H1 (cell line): Measurements from ENCODE around the gene TMC6. TPM values are rescaled to one million over a fixed set of nuclear protein-coding genes. Genes with fewer than 3 reads are reported as not detected.

Experiments used
- CTCF ChIA-PET: fragments of 300-600 bp; sonication (Branson Sonifier 250); formaldehyde crosslinking; loops from one replicate; lab custom pipeline; 2021; ENCODE audit not compliant: partially characterized antibody; lab: Charles Lee
- POLR2A ChIA-PET: fragments of 300-600 bp; sonication (Branson Sonifier 250); formaldehyde crosslinking; loops from one replicate; lab custom pipeline; 2021; ENCODE audit warnings: inconsistent platforms; ENCODE audit not compliant: partially characterized antibody; lab: Charles Lee
- DNase-seq, 2 experiments: peaks; one replicate each; pipeline versions ENCODE4 v3.0.0 to v3.0.0-alpha.2; 2010 to 2022; ENCODE audit warnings: low spot score in 2 of 2, low read depth in 1 of 2, mixed read lengths in 1 of 2
- FAIRE-seq: peaks from 2 replicates; lab custom pipeline; 2011; peaks lifted over from hg19 to GRCh38; lab: Jason Lieb, UNC
- H2AFZ ChIP-seq: 2 replicates; pipeline ENCODE4 v1.8.1; 2012; ENCODE audit warnings: low read length, inconsistent platforms
- H2AK5ac ChIP-seq: 2 replicates; pipeline ENCODE4 v1.6.1; 2013; ENCODE audit warnings: low read depth, low read length
- H2BK120ac ChIP-seq: replicated peaks from 2 replicates; pipeline ENCODE3; 2013; ENCODE audit warnings: low read depth, low read length, inconsistent platforms
- H2BK12ac ChIP-seq: 2 replicates; pipeline ENCODE4 v1.6.1; 2013; ENCODE audit warnings: low read depth, low read length
- H2BK15ac ChIP-seq: 2 replicates; pipeline ENCODE4 v1.6.1; 2013; ENCODE audit warnings: low read length
- H2BK20ac ChIP-seq: 2 replicates; pipeline ENCODE4 v1.6.1; 2013; ENCODE audit warnings: low read length
- H2BK5ac ChIP-seq: 2 replicates; pipeline ENCODE4 v1.6.1; 2013; ENCODE audit warnings: low read depth, low read length
- H3K14ac ChIP-seq: 2 replicates; pipeline ENCODE4 v1.6.1; 2013; ENCODE audit warnings: inconsistent platforms; ENCODE audit not compliant: insufficient read length
- H3K18ac ChIP-seq: 2 replicates; pipeline ENCODE4 v1.6.1; 2013; ENCODE audit warnings: low read length; ENCODE audit errors: extremely low read depth
- H3K23ac ChIP-seq: 2 replicates; pipeline ENCODE4 v1.6.1; 2013; ENCODE audit warnings: inconsistent platforms; ENCODE audit not compliant: insufficient read length
- H3K23me2 ChIP-seq: 2 replicates; pipeline ENCODE4 v1.6.1; 2013; ENCODE audit warnings: low read depth, low read length
- H3K27ac ChIP-seq: 2 replicates; pipeline ENCODE4 v1.6.1; 2011; ENCODE audit warnings: low read depth, low read length, inconsistent platforms
- H3K27me3 ChIP-seq, 4 experiments: replicated peaks in 1 of 4; 1 replicate in 1 of 4; 2 replicates in 3 of 4; pipeline versions ENCODE4 v1.6.1 to v1.8.1; 2011 to 2013; ENCODE audit warnings: low read length in 3 of 4, mild to moderate bottlenecking in 3 of 4, inconsistent platforms in 2 of 4, mixed read lengths in 2 of 4, moderate library complexity in 1 of 4; ENCODE audit not compliant: control insufficient read depth in 3 of 4, insufficient read depth in 3 of 4; ENCODE audit errors: extremely low read depth in 1 of 4
- H3K36me3 ChIP-seq, 4 experiments: 2 replicates each; pipeline versions ENCODE4 v1.6.1 to v1.8.1; 2011 to 2013; ENCODE audit warnings: mild to moderate bottlenecking in 4 of 4, low read length in 3 of 4, moderate library complexity in 2 of 4, control low read depth in 1 of 4, inconsistent platforms in 1 of 4; ENCODE audit not compliant: insufficient read depth in 4 of 4, control insufficient read depth in 2 of 4
- H3K4ac ChIP-seq: replicated peaks from 2 replicates; pipeline ENCODE3; 2013; ENCODE audit warnings: low read length, low read depth, mixed read lengths, inconsistent platforms; ENCODE audit not compliant: insufficient read length
- H3K4me1 ChIP-seq, 4 experiments: replicated peaks in 1 of 4; 1 replicate in 1 of 4; 2 replicates in 3 of 4; pipeline versions ENCODE4 v1.6.1 to v1.8.1; 2011 to 2013; ENCODE audit warnings: low read length in 3 of 4, inconsistent platforms in 2 of 4, mixed read lengths in 1 of 4; ENCODE audit not compliant: insufficient read depth in 4 of 4, control insufficient read depth in 3 of 4
- H3K4me2 ChIP-seq, 2 experiments: 2 replicates each; pipeline versions ENCODE4 v1.6.1 to v1.8.1; 2011 to 2013; ENCODE audit warnings: low read depth in 2 of 2, low read length in 2 of 2, control low read depth in 1 of 2, inconsistent platforms in 1 of 2, mild to moderate bottlenecking in 1 of 2; ENCODE audit not compliant: insufficient read depth in 1 of 2
- H3K4me3 ChIP-seq, 4 experiments: fragments of 200-600, 300-600 bp in 1 of 4; sonication (generic), shearing (Covaris generic), sonication (Bioruptor Twin) in 1 of 4; 2 replicates each; pipeline versions ENCODE4 v1.5.1 to v1.8.1; 2011 to 2016; ENCODE audit warnings: low read length in 4 of 4, low read depth in 3 of 4, control low read depth in 2 of 4, inconsistent platforms in 2 of 4, mild to moderate bottlenecking in 2 of 4, mixed read lengths in 1 of 4, moderate library complexity in 1 of 4; ENCODE audit not compliant: insufficient read depth in 2 of 4; ENCODE audit errors: extremely low read depth in 1 of 4
- H3K56ac ChIP-seq: replicated peaks from 2 replicates; pipeline ENCODE3; 2013; ENCODE audit warnings: low read depth, mild to moderate bottlenecking, mixed read lengths, low read length, inconsistent platforms; ENCODE audit not compliant: insufficient read length
- H3K79me1 ChIP-seq: 2 replicates; pipeline ENCODE4 v1.6.1; 2013; ENCODE audit warnings: low read depth, low read length, control low read depth
- H3K79me2 ChIP-seq, 2 experiments: 2 replicates each; pipeline versions ENCODE4 v1.6.1 to v1.8.1; 2012 to 2013; ENCODE audit warnings: low read length in 2 of 2, mild to moderate bottlenecking in 2 of 2, inconsistent platforms in 1 of 2; ENCODE audit not compliant: insufficient read depth in 2 of 2, control insufficient read depth in 1 of 2
- H3K9ac ChIP-seq, 4 experiments: replicated peaks in 1 of 4; 1 replicate in 1 of 4; 2 replicates in 3 of 4; pipeline versions ENCODE4 v1.6.1 to v1.8.1; 2011 to 2013; ENCODE audit warnings: low read depth in 3 of 4, low read length in 3 of 4, control low read depth in 2 of 4, mild to moderate bottlenecking in 2 of 4, moderate library complexity in 2 of 4, inconsistent platforms in 1 of 4; ENCODE audit errors: extremely low read depth in 1 of 4
- H3K9me3 ChIP-seq, 2 experiments: 2 replicates each; pipeline versions ENCODE4 v1.6.1 to v1.8.1; 2012 to 2013; ENCODE audit warnings: mild to moderate bottlenecking in 2 of 2, moderate library complexity in 2 of 2, control low read depth in 1 of 2, inconsistent platforms in 1 of 2, low read depth in 1 of 2, low read length in 1 of 2, mixed read lengths in 1 of 2; ENCODE audit not compliant: insufficient read depth in 2 of 2
- H4K20me1 ChIP-seq, 2 experiments: replicated peaks in 1 of 2; 2 replicates each; pipeline versions ENCODE3 to v1.8.1; 2011 to 2013; ENCODE audit warnings: inconsistent platforms in 2 of 2, low read length in 2 of 2, mild to moderate bottlenecking in 1 of 2; ENCODE audit not compliant: insufficient read depth in 2 of 2, control insufficient read depth in 1 of 2
- H4K5ac ChIP-seq: 2 replicates; pipeline ENCODE4 v1.6.1; 2013; ENCODE audit warnings: low read length, low read depth, mixed read lengths, inconsistent platforms; ENCODE audit not compliant: insufficient read length
- H4K8ac ChIP-seq: 2 replicates; pipeline ENCODE4 v1.8.0; 2013; ENCODE audit warnings: mild to moderate bottlenecking, moderate library complexity, low read length, inconsistent platforms; ENCODE audit not compliant: insufficient read depth; ENCODE audit errors: extremely low read depth
- H4K91ac ChIP-seq: replicated peaks from 2 replicates; pipeline ENCODE3; 2013; ENCODE audit warnings: low read length, mixed read lengths, inconsistent platforms; ENCODE audit not compliant: insufficient read length
- BACH1 ChIP-seq: IDR thresholded peaks from 2 replicates; pipeline ENCODE4 v1.6.1; 2012; ENCODE audit warnings: low read length, improper control_type of control experiment
- BRCA1 ChIP-seq: IDR thresholded peaks from 2 replicates; pipeline ENCODE4 v1.6.1; 2012; ENCODE audit warnings: low read depth, low read length, improper control_type of control experiment
- CBX5 ChIP-seq: fragments of 300-800, 300-1000 bp; sonication (generic); IDR thresholded peaks from 2 replicates; pipeline ENCODE4 v1.7.1; 2016; ENCODE audit warnings: antibody characterized with exemption, low read length, low read depth
- CEBPB ChIP-seq: IDR thresholded peaks from 2 replicates; pipeline ENCODE4 v1.6.1; 2012; ENCODE audit warnings: low read depth, low read length
- CREB1 ChIP-seq: IDR thresholded peaks from 2 replicates; pipeline ENCODE4 v1.6.1; 2012; ENCODE audit warnings: inconsistent platforms
- EGR1 ChIP-seq: IDR thresholded peaks from 2 replicates; pipeline ENCODE4 v1.6.1; 2011; ENCODE audit warnings: low read depth, low read length, borderline replicate concordance
- NANOG ChIP-seq: IDR thresholded peaks from 2 replicates; pipeline ENCODE4 v1.6.1; 2011; ENCODE audit warnings: low read length, low read depth, mild to moderate bottlenecking, inconsistent platforms; ENCODE audit not compliant: insufficient read depth, poor library complexity, severe bottlenecking
- POLR2A ChIP-seq, 2 experiments: IDR thresholded peaks; 1 replicate in 1 of 2; 2 replicates in 1 of 2; pipeline ENCODE4 v1.6.1; 2011; ENCODE audit warnings: low read depth in 2 of 2, low read length in 2 of 2, mild to moderate bottlenecking in 2 of 2; ENCODE audit errors: control extremely low read depth in 1 of 2
- POU5F1 ChIP-seq: IDR thresholded peaks from 2 replicates; pipeline ENCODE4 v1.6.1; 2011; ENCODE audit warnings: low read depth, mild to moderate bottlenecking, low read length, moderate library complexity
- SAP30 ChIP-seq: fragments of 300-600 bp; sonication (generic); IDR thresholded peaks from 2 replicates; pipeline ENCODE4 v1.7.1; 2012; ENCODE audit warnings: low read length, moderate library complexity, mild to moderate bottlenecking, inconsistent platforms; ENCODE audit not compliant: insufficient read depth, insufficient replicate concordance
- TAF7 ChIP-seq: optimal IDR thresholded peaks from 2 replicates; pipeline ENCODE3; 2011; ENCODE audit warnings: low read depth, mild to moderate bottlenecking, inconsistent platforms, low read length, moderate library complexity, borderline replicate concordance
- TCF12 ChIP-seq: IDR thresholded peaks from 2 replicates; pipeline ENCODE4 v1.6.1; 2011; ENCODE audit warnings: low read depth, mild to moderate bottlenecking, low read length
- WGBS, 2 experiments: shearing (Covaris generic) in 1 of 2; methylation state at CpG; one replicate each; pipeline versions ENCODE4 v1.1.6 to v1.1.7; 2013 to 2015; ENCODE audit warnings: low lambda C conversion rate in 2 of 2, mixed read lengths in 2 of 2, inconsistent platforms in 1 of 2, low coverage in 1 of 2, missing lambda C conversion rate in 1 of 2; ENCODE audit not compliant: insufficient replicate concordance in 2 of 2, insufficient coverage in 1 of 2, insufficient read length in 1 of 2; ENCODE audit errors: extremely low coverage in 1 of 2, missing lambda C conversion rate in 1 of 2; 5-methylcytosine and 5-hydroxymethylcytosine counted together
- polyA plus RNA-seq, 7 experiments: library from polyadenylated mRNA; depleted of rRNA in 3 of 7; stranded (reverse) in 5 of 7; unstranded in 2 of 7; fragments of >200 nt in 5 of 7; fragments of 200-250 nt in 2 of 7; gene quantifications; 1 replicate in 5 of 7; 2 replicates in 1 of 7; 4 replicates in 1 of 7; pipeline versions ENCODE4 v1.2.1 to v1.2.3, GENCODE V29; 2011 to 2013; ENCODE audit warnings: missing spikeins in 2 of 7, mixed read lengths in 2 of 7
- total RNA-seq: library from RNA; stranded (reverse); fragmentation: NEBNext Ultra II Directional; extraction: Animal tissue kit (Norgen Biotek cat#: 25700); gene quantifications from 2 replicates; pipeline ENCODE4 v1.2.1, GENCODE V29; 2021

TMC6 gene
- total and polyA plus RNA-seq, 2 of the 8 experiments (the other 6 are each of a cell fraction or from before 2014, with no cell fraction given) = 39.4 to 77.6 TPM

- Histone ChIP-seq H3K27me3 (no peaks in the 10 kb centered on the region), H4K5ac (no peak overlapping the region), H3K4me2 (no peak overlapping the region), H4K91ac (no peak overlapping the region), H3K9me3 (peaks cover 0 to under 1% of the 10 kb centered on the region in 2 experiments; a peak in 1 of 4 replicates), H3K27ac (no peak overlapping the region), H3K4ac (no peak overlapping the region), H3K4me3 (no peak overlapping the region), H2AK5ac (no peak overlapping the region), H2BK120ac (no peak overlapping the region), H2BK15ac (no peak overlapping the region), H3K23me2 (no peaks in the 10 kb centered on the region), H2BK12ac (no peak overlapping the region), H3K56ac (no peak overlapping the region), H3K36me3 (peaks cover 2 to 36% (median 26%) of the 10 kb centered on the region in 4 experiments; a peak in 6 of 8 replicates), H3K23ac (no peak overlapping the region), H4K20me1 (peaks cover under 1 to 2% of the 10 kb centered on the region in 2 experiments), H2BK5ac (no peak overlapping the region), H3K9ac (no peak overlapping the region), H2BK20ac (no peak overlapping the region), H3K18ac (no peak overlapping the region), H3K14ac (no peak overlapping the region), H3K79me2 (no peaks in the 10 kb centered on the region), H3K79me1 (no peaks in the 10 kb centered on the region), H4K8ac (no peak overlapping the region), H3K4me1 (no peaks in the 10 kb centered on the region), H2AFZ (no peak overlapping the region)
- CTCF ChIA-PET = interaction anchor here (0.6 to 2.5 kb wide), 4 partner anchors 9 to 161 kb away, joined by 3 to 9 read pairs (median 6); no protein-coding TSS in a partner anchor
- no peak for TF ChIP-seq CEBPB
- TF ChIP-seq NANOG = no peak
- TF ChIP-seq BRCA1 = no peak
- TF ChIP-seq SAP30 = no peak
- no peak for TF ChIP-seq TCF12
- no peak for TF ChIP-seq TAF7
- no peak for TF ChIP-seq CREB1
- no peak for TF ChIP-seq POU5F1
- TF ChIP-seq EGR1 = no peak
- no peak for TF ChIP-seq CBX5
- no peak for TF ChIP-seq POLR2A (IDR thresholded peaks at IDR 0.05; ENCODE audit: control extremely low read depth in 1 of 2, low read depth in 2 of 2, low read length in 2 of 2)
- no peak for TF ChIP-seq BACH1
- POLR2A ChIA-PET = interaction anchor here (0.7 to 0.9 kb wide), 2 partner anchors 68 to 70 kb away, joined by 4 read pairs; no protein-coding TSS in a partner anchor
- FAIRE-seq (no peak), DNase-seq (no peak)
- 95% methylated on average over 15 of the region's 15 CpGs; no CpG with 5 or more reads in 1 of the 2 experiments for WGBS, 2 experiments
Measured at GRCh38 chr17:78106211-78106610, 22.3 kb downstream of the TMC6 start.
